Mucosa of rectum (tissue), 2 donors: ENCODE measurements around the gene LYST.
"Not testable (repeated sequence)": the region's sequence is repeated elsewhere in the genome, so short reads cannot be mapped to it uniquely, and the experiment has no call there.

ENCODE experiments used
- H3K27ac ChIP-seq, 2 donors: one replicate each; pipeline ENCODE4 v1.7.0; 2013; ENCODE audit warnings: inconsistent platforms in 2 of 2, low read depth in 2 of 2, low read length in 2 of 2
- H3K27me3 ChIP-seq, 2 donors: one replicate each; pipeline ENCODE4 v1.7.0; 2013; ENCODE audit warnings: low read length in 2 of 2; ENCODE audit not compliant: control insufficient read depth in 2 of 2, insufficient read depth in 2 of 2
- H3K36me3 ChIP-seq, 2 donors: one replicate each; pipeline ENCODE4 v1.7.0; 2013; ENCODE audit warnings: low read length in 2 of 2; ENCODE audit not compliant: control insufficient read depth in 2 of 2, insufficient read depth in 2 of 2
- H3K4me1 ChIP-seq, 2 donors: one replicate each; pipeline ENCODE4 v1.7.0; 2013; ENCODE audit warnings: low read length in 2 of 2, mild to moderate bottlenecking in 1 of 2; ENCODE audit not compliant: control insufficient read depth in 2 of 2, insufficient read depth in 2 of 2
- H3K4me3 ChIP-seq, 2 donors: one replicate each; pipeline ENCODE4 v1.7.0; 2013; ENCODE audit warnings: low read length in 2 of 2
- H3K9ac ChIP-seq, 2 donors: one replicate each; pipeline ENCODE4 v1.7.0; 2013; ENCODE audit warnings: low read length in 2 of 2, low read depth in 1 of 2, mild to moderate bottlenecking in 1 of 2
- H3K9me3 ChIP-seq, 2 donors: one replicate each; pipeline ENCODE4 v1.7.0; 2013; ENCODE audit warnings: low read length in 2 of 2; ENCODE audit not compliant: control insufficient read depth in 2 of 2
- donor health status: healthy.
- donor health status: Normal muscosa, but diverticular disease.

LYST gene

GRCh38 chr1:235906436-235906835 is 39.7 kb upstream of the LYST start:
- Histone ChIP-seq H3K4me3 (no peak overlapping the region), H3K27ac (no peak overlapping the region), H3K9me3 (no peaks in the 10 kb centered on the region), H3K4me1 (peaks cover 3 to 13% of the 10 kb centered on the region in 2 donors), H3K36me3 (no peaks in the 10 kb centered on the region), H3K9ac (no peak overlapping the region), H3K27me3 (no peaks in the 10 kb centered on the region)

GRCh38 chr1:235903809-235904208 is 37.1 kb upstream of the LYST start:
- H3K9me3 ChIP-seq, H3K27me3 ChIP-seq, H3K36me3 ChIP-seq, H3K4me3 ChIP-seq, H3K9ac ChIP-seq: not testable (repeated sequence)
- Histone ChIP-seq H3K27ac (peak overlapping the region; percentile 54 to 68), H3K4me1 (peaks cover 3 to 13% of the 10 kb centered on the region in 2 donors)

- H3K9ac ChIP-seq, result no peak overlapping the region
- H3K9me3 ChIP-seq, result no peaks in the 10 kb centered on the region
- no peaks in the 10 kb centered on the region for H3K27me3 ChIP-seq
- peaks cover 3 to 8% of the 10 kb centered on the region in 2 donors for H3K4me1 ChIP-seq
- no peaks in the 10 kb centered on the region for H3K36me3 ChIP-seq
- H3K4me3 ChIP-seq, result peak overlapping the region in 1 of 2 donors; percentile 15
- peak overlapping the region; percentile 54 to 68 for H3K27ac ChIP-seq
Measured at GRCh38 chr1:235902677-235903542, 36.2 kb upstream of the LYST start.

- peaks cover 3 to 8% of the 10 kb centered on the region in 2 donors for H3K4me1 ChIP-seq
- no peaks in the 10 kb centered on the region for H3K9me3 ChIP-seq
- no peak overlapping the region for H3K4me3 ChIP-seq
- no peak overlapping the region for H3K9ac ChIP-seq
- no peak overlapping the region for H3K27ac ChIP-seq
- no peaks in the 10 kb centered on the region for H3K27me3 ChIP-seq
- H3K36me3 ChIP-seq, result no peaks in the 10 kb centered on the region
Measured at GRCh38 chr1:235901461-235901860, 34.8 kb upstream of the LYST start.

- H3K27me3 ChIP-seq, result no peaks in the 10 kb centered on the region
- no peak overlapping the region for H3K9ac ChIP-seq
- no peak overlapping the region for H3K27ac ChIP-seq
- peaks cover 11 to 12% of the 10 kb centered on the region in 2 donors for H3K4me1 ChIP-seq
- no peaks in the 10 kb centered on the region for H3K9me3 ChIP-seq
- no peaks in the 10 kb centered on the region for H3K36me3 ChIP-seq
- H3K4me3 ChIP-seq, result no peak overlapping the region
Measured at GRCh38 chr1:235898126-235898525, 31.4 kb upstream of the LYST start.

- no peaks in the 10 kb centered on the region for H3K9me3 ChIP-seq
- H3K9ac ChIP-seq, result no peak overlapping the region
- no peaks in the 10 kb centered on the region for H3K36me3 ChIP-seq
- no peak overlapping the region for H3K27ac ChIP-seq
- no peaks in the 10 kb centered on the region for H3K27me3 ChIP-seq
- peaks cover 7 to 11% of the 10 kb centered on the region in 2 donors for H3K4me1 ChIP-seq
- H3K4me3 ChIP-seq, result peak overlapping the region; percentile 13 to 18
Measured at GRCh38 chr1:235893840-235894239, 27.1 kb upstream of the LYST start.

- no peak overlapping the region for H3K9ac ChIP-seq
Measured at GRCh38 chr1:235892734-235893413, 26.2 kb upstream of the LYST start.

GRCh38 chr1:235892202-235892601 is 25.5 kb upstream of the LYST start:
- Histone ChIP-seq H3K4me3 (no peak overlapping the region), H3K9ac (no peak overlapping the region), H3K9me3 (no peaks in the 10 kb centered on the region), H3K4me1 (peaks cover 7 to 11% of the 10 kb centered on the region in 2 donors), H3K27me3 (no peaks in the 10 kb centered on the region), H3K36me3 (no peaks in the 10 kb centered on the region), H3K27ac (no peak overlapping the region)

More at GRCh38 chr1:235892734-235893413, 26.2 kb upstream of the LYST start:
- Histone ChIP-seq H3K9me3 (no peaks in the 10 kb centered on the region), H3K27me3 (no peaks in the 10 kb centered on the region), H3K36me3 (no peaks in the 10 kb centered on the region), H3K4me3 (no peak overlapping the region), H3K4me1 (peaks cover 7 to 11% of the 10 kb centered on the region in 2 donors), H3K27ac (no peak overlapping the region)

- H3K36me3 ChIP-seq, result no peaks in the 10 kb centered on the region
- peaks cover 3 to 6% of the 10 kb centered on the region in 2 donors for H3K4me1 ChIP-seq
- no peak overlapping the region for H3K27ac ChIP-seq
- no peaks in the 10 kb centered on the region for H3K27me3 ChIP-seq
- no peaks in the 10 kb centered on the region for H3K9me3 ChIP-seq
- no peak overlapping the region for H3K9ac ChIP-seq
- H3K4me3 ChIP-seq, result no peak overlapping the region
Measured at GRCh38 chr1:235888119-235888643, 21.5 kb upstream of the LYST start.

GRCh38 chr1:235887676-235888075 is 21.0 kb upstream of the LYST start:
- Histone ChIP-seq H3K4me3 (no peak overlapping the region), H3K27ac (no peak overlapping the region), H3K9ac (no peak overlapping the region), H3K36me3 (no peaks in the 10 kb centered on the region), H3K4me1 (peaks cover 2 to 3% of the 10 kb centered on the region in 2 donors), H3K27me3 (no peaks in the 10 kb centered on the region), H3K9me3 (no peaks in the 10 kb centered on the region)
